Panc1 (cell line): ENCODE data around the gene ADGRV1. TPM values are rescaled to one million over a fixed set of nuclear protein-coding genes. Genes with fewer than 3 reads are reported as not detected.

ENCODE experiments used
- ATAC-seq: fragments of 200-7000 bp; cut with Tn5 transposase; 2 replicates; pipeline ENCODE4 v1.9.1; 2020; ENCODE audit warnings: mild to moderate bottlenecking, moderate library complexity
- BruUV-seq: library from RNA; stranded (reverse); fragments of 400-500 nt; replicated peaks from 2 replicates; lab custom pipeline; 2021; lab: Mats Ljungman, UMichigan
- CTCF ChIA-PET: fragments of 300-600 bp; sonication (Branson Sonifier 250); formaldehyde crosslinking; loops from one replicate; lab custom pipeline; 2022; ENCODE audit warnings: antibody characterized with exemption; lab: Charles Lee
- POLR2A ChIA-PET: fragments of 300-600 bp; sonication (Branson Sonifier 250); formaldehyde crosslinking; loops from one replicate; lab custom pipeline; 2022; ENCODE audit warnings: antibody characterized with exemption; lab: Charles Lee
- DNase-seq: peaks from one replicate; pipeline ENCODE4 v3.0.0-alpha.2; 2010; ENCODE audit warnings: low read depth, low spot score
- H3K27ac ChIP-seq: 2 replicates; pipeline ENCODE4 v1.5.1; 2011; ENCODE audit warnings: mild to moderate bottlenecking, low read length, inconsistent platforms
- H3K27me3 ChIP-seq: fragments of 200-500 bp; sonication (Bioruptor generic); 2 replicates; pipeline ENCODE4 v1.6.0; 2014; ENCODE audit warnings: low read length, inconsistent platforms; ENCODE audit not compliant: control insufficient read depth, insufficient read depth
- H3K36me3 ChIP-seq: fragments of 200-500 bp; sonication (Bioruptor generic); 2 replicates; pipeline ENCODE4 v1.5.1; 2014; ENCODE audit warnings: inconsistent platforms, mild to moderate bottlenecking, low read length, moderate library complexity; ENCODE audit not compliant: control insufficient read depth, insufficient read depth
- H3K4me1 ChIP-seq: 2 replicates; pipeline ENCODE4 v1.5.1; 2011; ENCODE audit warnings: inconsistent platforms, mild to moderate bottlenecking, low read length, moderate library complexity; ENCODE audit not compliant: control insufficient read depth, insufficient read depth
- H3K4me3 ChIP-seq, 2 experiments: 2 replicates each; pipeline ENCODE4 v1.5.1; 2011 to 2012; ENCODE audit warnings: low read depth in 2 of 2, low read length in 2 of 2, mild to moderate bottlenecking in 2 of 2, inconsistent platforms in 1 of 2, moderate library complexity in 1 of 2
- H3K9me3 ChIP-seq: fragments of 200-500 bp; sonication (Bioruptor generic); 2 replicates; pipeline ENCODE4 v1.5.1; 2014; ENCODE audit warnings: low read depth, mild to moderate bottlenecking, inconsistent platforms, low read length, moderate library complexity; ENCODE audit not compliant: control insufficient read depth, insufficient read depth
- POLR2AphosphoS5 ChIP-seq: IDR thresholded peaks from 2 replicates; pipeline ENCODE4 v1.6.1; 2012; ENCODE audit warnings: mild to moderate bottlenecking, low read depth, low read length, moderate library complexity
- REST ChIP-seq, 2 experiments: IDR thresholded peaks; 2 replicates each; pipeline ENCODE4 v1.6.1; 2011 to 2012; ENCODE audit warnings: low read depth in 2 of 2, control low read depth in 1 of 2, low read length in 1 of 2, mild to moderate bottlenecking in 1 of 2, moderate library complexity in 1 of 2; ENCODE audit not compliant: insufficient read depth in 1 of 2
- SIN3A ChIP-seq: IDR thresholded peaks from 2 replicates; pipeline ENCODE4 v1.6.1; 2012; ENCODE audit warnings: low read depth, mild to moderate bottlenecking, low read length, moderate library complexity, borderline replicate concordance; ENCODE audit not compliant: insufficient read depth
- TCF7L2 ChIP-seq: IDR thresholded peaks from 2 replicates; pipeline ENCODE4 v1.6.1; 2011; ENCODE audit warnings: mild to moderate bottlenecking, low read depth, low read length, inconsistent platforms
- in situ Hi-C: cut with HindIII; loops from 2 replicates; pipeline ENCODE4 v1.10.0; 2016; ENCODE audit warnings: low sequenced_read_pairs, low pct_unique_long_range_greater_than_20kb
- intact Hi-C: fragments of 100-400 bp; cut with micrococcal nuclease; formaldehyde crosslinking; loops from one replicate; pipeline ENCODE4 v1.10.0; 2022; ENCODE audit not compliant: unreplicated experiment
- total RNA-seq: library from RNA; stranded (reverse); gene quantifications from one replicate; pipeline ENCODE4 v1.2.1, GENCODE V29; 2021; ENCODE audit not compliant: unreplicated experiment
- TF ChIP-seq, protein P1 (sequence below): fragments of 450-650 bp; IDR thresholded peaks from 2 replicates; pipeline ENCODE4 v1.5.1; 2017; ENCODE audit warnings: mild to moderate bottlenecking

Gene ADGRV1
- total RNA-seq, 1 experiment from 2014 or later, result 0.49 TPM

DNA sequence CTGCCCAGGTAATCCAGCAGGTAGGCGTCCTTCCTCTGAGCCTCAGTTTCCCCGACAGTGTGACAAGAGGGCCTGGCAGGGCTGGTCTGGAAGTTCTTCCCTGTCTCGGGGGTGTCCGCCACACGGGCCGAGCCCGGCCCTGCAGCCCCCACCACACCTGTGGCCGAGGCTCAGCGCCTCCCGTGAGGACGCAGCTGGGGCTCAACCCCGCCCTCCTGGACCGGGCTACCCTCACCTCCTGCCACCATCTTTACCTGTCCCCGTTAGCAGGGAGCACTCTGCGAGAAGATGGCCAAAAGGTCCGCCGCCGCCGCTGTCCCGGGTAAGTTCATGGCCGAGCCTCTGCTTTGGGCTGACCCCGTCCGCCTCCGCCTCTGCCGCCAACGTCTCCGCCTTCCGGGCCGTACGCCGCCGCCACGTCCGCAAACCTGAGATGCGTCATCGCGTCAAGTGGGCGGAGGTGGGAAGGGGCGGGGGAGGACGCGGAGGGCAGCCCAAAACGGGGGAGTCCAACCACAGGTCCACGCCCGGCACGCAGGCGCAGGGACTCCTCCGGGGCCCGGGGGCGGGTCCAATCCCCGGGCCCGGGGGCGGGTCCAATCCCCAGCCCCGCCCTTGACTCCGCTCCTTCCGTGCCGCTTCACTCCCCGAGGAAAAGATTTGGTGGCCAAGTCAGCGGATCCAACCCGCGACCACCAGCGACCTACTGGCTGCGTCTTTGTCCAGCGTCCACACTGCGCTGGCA, 29.2 kb upstream of the ADGRV1 start, which contains the start of gene LYSMD3:
TSS of gene LYSMD3 (minus strand) at position 391 of the 745 bp plus-strand sequence. CDS start 4,295 bp downstream, outside the sequence.
- H3K36me3 ChIP-seq, result peaks cover 3% of the 10 kb centered on the region; the same call in 1 of the 2 replicates
- CTCF ChIA-PET, result interaction anchor here (0.6 to 1.8 kb wide), 2 partner anchors 21 to 90 kb away, joined by 3 to 8 read pairs; no protein-coding TSS in a partner anchor

More for the DNA sequence above, 29.2 kb upstream of the ADGRV1 start, which contains the start of gene LYSMD3:
- no TSS peak for BruUV-seq
- TF ChIP-seq REST (IDR thresholded peaks at IDR 0.05; ENCODE audit: insufficient read depth in 1 of 2, low read depth in 2 of 2, low read length in 1 of 2) (0 out of 4 replicates have a peak, but pooled peaks of 1 of the 2 experiments have one; percentile 34), TCF7L2 (no peak), POLR2AphosphoS5 (peak; percentile 74), SIN3A (peak; percentile 82)
- TF ChIP-seq, protein P1, sequence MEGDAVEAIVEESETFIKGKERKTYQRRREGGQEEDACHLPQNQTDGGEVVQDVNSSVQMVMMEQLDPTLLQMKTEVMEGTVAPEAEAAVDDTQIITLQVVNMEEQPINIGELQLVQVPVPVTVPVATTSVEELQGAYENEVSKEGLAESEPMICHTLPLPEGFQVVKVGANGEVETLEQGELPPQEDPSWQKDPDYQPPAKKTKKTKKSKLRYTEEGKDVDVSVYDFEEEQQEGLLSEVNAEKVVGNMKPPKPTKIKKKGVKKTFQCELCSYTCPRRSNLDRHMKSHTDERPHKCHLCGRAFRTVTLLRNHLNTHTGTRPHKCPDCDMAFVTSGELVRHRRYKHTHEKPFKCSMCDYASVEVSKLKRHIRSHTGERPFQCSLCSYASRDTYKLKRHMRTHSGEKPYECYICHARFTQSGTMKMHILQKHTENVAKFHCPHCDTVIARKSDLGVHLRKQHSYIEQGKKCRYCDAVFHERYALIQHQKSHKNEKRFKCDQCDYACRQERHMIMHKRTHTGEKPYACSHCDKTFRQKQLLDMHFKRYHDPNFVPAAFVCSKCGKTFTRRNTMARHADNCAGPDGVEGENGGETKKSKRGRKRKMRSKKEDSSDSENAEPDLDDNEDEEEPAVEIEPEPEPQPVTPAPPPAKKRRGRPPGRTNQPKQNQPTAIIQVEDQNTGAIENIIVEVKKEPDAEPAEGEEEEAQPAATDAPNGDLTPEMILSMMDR, result no peak
- DNase-seq, result peak; percentile 80
- peak within 1 kb of the TSS; percentile 98 to 99 for H3K4me3 ChIP-seq
- intact Hi-C loops, result no loop called here
- peaks cover 21% of the 10 kb centered on the region for H3K27me3 ChIP-seq
- peaks cover 14% of the 10 kb centered on the region for H3K4me1 ChIP-seq
- H3K27ac ChIP-seq, result peak within 1 kb of the TSS; percentile 92
- peak; percentile 98 for ATAC-seq
- POLR2A ChIA-PET, result interaction anchor here (0.6 kb wide), 1 partner anchor 1645 kb away, joined by 6 read pairs; no protein-coding TSS in a partner anchor
- H3K9me3 ChIP-seq, result no peaks in the 10 kb centered on the region
- in situ Hi-C loops, result no loop called here
